ENCODE data around the gene CCDC136.

GRCh38 chr7:128835790-128836641, 44.2 kb downstream of the CCDC136 start:
- TF ChIP-seq EZH2 (IDR thresholded peaks at IDR 0.05; ENCODE audit: low read length) = no peak
- no peak for TF ChIP-seq CTCF (optimal IDR thresholded peaks at IDR 0.05 in 1 of 3, IDR thresholded peaks at IDR 0.05 in 1 of 3, conservative IDR thresholded peaks at IDR 0.05 in 1 of 3; ENCODE audit: extremely low read depth in 1 of 3, insufficient read depth in 2 of 3, low read length in 3 of 3)

All from keratinocyte (primary cell).